Stimulated activated CD4-positive, alpha-beta T cell treated with anti-CD3 and anti-CD28 coated beads, TNF-alpha, amount 100 ng/mL, for 4 hours (primary cell): ENCODE measurements around the gene FA2H.
"Not testable (repeated sequence)": the region's sequence is repeated elsewhere in the genome, so short reads cannot be mapped to it uniquely, and the experiment has no call there.

Source experiments
- DNase-seq, 3 experiments: peaks; one replicate each; pipeline ENCODE4 v3.0.0-alpha.2; 2020; ENCODE audit warnings: low read depth in 3 of 3

FA2H gene

DNA sequence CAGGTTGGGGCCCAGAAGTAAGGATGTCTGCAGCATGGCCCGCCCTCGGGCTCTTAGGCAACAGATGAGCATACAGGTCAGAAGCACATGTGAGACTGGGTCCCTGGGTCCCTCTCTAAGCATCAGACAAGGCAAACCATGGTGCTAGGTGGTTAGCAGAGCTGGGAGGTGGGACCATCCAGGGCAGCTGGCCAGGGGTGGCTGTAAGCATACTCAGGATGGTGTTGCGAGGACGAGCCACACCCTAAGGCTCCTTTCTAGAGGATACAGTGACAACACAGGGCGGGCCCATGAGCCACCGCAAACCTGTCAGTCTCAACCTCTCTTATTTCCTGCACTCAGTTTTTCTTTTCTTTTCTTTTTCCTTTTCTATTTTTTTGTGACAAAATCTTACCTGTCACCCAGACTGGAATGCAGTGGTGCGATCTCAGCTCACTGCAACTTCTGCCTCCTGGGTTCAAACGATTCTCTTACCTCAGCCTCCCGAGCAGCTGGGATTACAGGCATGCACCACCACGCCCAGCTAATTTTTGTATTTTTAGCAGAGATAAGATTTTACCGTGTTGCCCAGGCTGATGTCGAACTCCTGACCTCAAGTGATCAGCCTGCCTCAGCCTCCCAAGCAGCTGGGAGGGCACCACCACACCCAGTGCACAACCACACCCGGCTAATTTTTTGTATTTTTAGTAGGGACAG lies 3.6 kb downstream of the FA2H start:
- DNase-seq = no peak

DNA sequence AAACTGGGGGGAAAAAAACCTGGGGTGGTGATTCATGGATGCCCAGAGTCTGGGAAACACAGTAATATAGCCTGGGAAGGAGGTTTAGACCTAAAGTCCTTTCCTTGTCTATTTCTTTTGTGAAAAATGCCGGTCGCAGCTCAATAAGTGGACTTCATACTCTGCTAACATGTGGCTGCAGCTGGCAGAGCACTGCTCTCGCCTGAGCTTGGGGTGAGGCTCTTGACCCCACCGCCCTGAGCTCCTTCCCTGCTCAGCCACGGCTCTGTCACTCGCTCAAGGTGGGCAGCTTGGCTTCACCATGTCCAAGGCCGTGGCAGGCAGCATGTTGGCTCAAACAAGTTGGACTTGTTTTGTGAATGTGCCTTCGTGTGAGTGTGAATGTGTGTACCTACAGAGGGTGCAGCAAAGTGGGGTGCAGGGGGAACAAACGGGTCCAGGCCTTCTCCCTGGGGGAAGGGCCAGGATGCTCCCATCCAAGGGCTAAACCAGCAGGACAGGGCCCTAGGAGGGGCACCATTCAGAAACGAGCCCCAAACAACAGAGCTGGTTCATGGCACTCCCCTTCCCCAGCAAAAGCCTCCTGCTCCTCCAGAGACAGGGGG lies 4.9 kb downstream of the FA2H start:
- no peak for DNase-seq

DNA sequence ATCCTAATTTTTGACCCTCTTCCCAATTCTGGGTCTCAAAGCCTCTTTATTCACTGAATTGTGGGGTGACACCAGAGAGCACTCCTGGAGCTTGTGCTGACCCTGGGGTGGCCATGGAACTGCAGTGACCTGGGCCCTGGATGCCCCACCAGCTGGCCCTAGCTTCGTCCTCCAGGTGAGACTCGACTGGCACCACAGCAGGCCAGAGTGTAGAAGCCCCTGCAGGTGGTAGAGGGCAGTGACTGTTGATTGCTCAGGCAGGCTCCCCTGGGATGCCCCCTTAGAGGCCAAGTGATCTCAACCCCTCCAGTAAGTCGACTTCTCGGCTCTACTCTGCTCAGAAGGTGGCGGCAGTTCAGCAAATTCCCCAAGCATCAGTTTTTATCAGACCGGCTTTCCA lies 6.4 kb downstream of the FA2H start:
- no peak for DNase-seq

DNA sequence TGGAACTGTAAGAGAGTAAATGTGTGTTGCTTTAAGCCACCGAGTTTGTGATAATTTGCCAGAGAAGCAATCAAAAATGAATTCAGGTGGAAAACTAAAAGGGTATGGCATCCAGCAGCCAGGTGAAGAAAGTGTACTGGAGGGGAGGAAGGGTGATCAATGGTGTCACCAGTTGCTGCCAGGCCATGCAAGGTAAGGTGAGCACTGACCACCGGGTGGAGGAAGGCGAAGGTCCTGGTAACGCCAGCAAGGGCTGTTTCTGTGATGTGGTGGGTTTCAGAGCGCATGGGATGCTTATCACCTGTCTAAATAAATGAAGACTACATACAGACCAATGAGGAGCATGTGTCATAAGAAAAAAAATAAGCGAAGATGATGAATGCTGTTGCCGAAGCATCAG lies 6.9 kb downstream of the FA2H start:
- no peak for DNase-seq

DNA sequence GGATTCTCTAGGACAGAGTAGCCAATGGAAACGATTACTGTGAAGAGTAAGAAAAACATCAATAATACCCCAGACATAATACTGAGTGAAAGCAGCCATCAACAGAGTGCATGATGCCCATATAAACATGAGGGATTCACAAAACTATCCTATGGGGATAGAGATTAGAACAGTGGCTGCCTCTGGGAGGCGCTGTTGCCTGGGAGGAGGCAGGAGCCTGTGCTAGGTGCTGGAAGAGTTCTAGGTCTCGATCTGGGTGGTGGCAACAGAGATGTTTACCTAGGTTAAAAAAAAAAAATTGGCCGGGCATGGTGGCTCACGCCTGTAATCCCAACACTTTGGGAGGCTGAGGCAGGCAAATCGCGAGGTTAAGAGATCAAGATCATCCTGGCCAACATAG lies 7.9 kb downstream of the FA2H start:
- DNase-seq = no peak

DNA sequence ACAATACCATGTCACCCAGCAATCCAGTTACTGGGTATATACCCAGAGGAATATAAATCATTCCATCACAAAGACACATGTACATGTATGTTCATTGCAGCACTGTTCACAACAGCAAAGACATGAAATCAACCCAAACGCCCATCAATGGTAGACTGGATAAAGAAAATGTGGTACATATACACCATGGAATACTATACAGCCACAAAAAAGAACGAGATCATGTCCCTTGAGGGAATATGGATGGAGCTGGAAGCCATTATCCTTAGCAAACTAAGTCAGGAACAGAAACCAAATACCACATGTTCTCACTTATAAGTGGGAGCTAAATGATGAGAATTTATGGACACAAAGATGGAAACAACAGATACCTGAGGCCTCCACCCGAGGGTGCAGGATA lies 10.4 kb downstream of the FA2H start:
- DNase-seq = not testable (repeated sequence)

DNA sequence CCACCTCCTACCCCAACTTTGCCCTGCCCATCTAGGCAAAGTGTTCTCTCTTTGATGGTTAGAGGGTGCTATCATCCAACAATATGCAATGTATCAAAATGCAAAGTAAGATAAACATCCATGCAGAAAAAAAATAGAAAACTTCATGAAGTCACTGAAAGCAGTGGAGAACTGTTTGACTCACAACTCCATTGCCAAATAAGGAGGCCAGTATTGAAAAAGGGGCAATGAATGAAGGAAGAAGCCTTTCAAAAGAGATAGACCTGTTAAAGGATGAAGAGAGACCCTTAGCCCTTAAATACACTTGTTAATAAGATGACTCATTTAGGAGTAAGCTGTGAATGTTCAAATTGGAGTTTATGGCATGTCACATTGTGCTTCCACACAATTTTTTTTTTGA lies 13.0 kb downstream of the FA2H start:
- DNase-seq = no peak

DNA sequence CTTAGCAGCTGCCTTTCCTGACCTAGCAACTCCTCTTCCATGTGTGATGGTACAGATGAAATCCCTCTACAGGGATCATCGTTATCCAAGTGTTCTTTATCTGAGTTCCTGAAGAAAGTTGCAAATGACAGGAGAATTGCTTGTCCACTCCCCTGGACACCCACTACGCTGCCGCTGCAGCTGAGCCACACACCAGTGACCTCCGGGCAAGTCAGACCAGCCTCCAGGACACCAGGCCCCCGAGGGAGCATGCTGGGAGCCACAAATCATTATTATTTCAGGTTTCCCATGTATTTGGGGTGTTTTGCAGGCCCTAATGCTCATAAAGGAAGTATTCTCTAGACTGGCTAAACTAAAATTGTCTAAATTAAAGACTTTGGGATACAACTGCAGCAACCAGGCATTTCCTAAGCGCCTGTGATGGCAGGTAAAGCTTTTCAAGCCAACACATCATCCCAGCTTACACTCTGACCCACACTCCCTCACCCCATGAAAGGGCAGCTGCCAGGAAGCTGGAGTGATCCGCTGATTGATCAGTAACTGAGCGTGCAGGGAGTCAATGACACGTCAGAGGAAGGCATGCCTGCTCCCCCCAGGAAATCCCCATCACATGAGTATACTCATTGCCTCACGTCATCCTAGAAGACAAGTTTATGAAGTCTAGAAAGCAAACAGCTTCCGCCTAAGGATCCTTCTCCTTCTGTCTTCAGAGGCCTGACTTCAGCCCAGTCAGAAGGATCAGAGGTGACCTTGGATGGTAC lies 14.4 kb downstream of the FA2H start:
- DNase-seq = no peak

- DNase-seq = no peak
Measured at GRCh38 chr16:74759564-74759963, 15.1 kb downstream of the FA2H start.

GRCh38 chr16:74758801-74759200 lies 15.8 kb downstream of the FA2H start:
- no peak for DNase-seq

DNA sequence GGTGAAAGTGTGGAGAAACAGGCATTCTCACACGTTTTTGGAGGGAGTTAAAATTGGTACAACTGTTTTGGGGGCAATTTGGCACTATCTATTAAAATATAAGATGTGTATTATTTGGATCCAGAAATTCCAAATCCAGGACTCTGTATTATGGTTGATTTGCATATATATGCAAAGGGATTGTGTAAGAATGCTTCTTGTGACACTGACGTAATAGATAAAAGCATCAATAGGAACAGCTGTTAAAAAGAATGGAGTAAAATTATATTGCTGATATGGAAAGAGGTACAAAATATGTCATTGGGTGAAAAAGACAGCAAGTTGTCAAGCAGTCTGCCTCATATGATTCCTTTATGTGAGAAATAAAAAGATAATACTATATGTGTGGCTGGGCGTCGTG lies 17.3 kb downstream of the FA2H start:
- DNase-seq = no peak

DNA sequence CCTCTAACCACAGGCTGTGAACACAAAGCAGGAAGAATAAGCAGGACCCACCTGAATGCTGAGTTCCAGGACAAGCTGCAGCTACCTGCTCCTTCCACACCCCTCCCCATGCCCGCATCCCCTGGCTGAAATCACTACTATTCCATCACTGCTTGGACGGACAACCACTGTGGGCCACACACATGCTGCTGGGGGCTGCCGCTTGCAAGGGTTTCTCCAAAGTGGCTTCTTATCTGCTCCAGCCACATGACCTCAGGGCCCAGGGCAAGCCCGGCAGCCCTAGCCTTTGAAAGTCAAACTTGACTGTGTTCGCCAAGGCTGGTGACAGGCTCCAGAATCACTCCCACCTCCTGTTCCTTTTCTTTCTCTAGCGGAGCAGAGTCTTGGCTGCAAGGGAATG lies 18.4 kb downstream of the FA2H start:
- DNase-seq = no peak

DNA sequence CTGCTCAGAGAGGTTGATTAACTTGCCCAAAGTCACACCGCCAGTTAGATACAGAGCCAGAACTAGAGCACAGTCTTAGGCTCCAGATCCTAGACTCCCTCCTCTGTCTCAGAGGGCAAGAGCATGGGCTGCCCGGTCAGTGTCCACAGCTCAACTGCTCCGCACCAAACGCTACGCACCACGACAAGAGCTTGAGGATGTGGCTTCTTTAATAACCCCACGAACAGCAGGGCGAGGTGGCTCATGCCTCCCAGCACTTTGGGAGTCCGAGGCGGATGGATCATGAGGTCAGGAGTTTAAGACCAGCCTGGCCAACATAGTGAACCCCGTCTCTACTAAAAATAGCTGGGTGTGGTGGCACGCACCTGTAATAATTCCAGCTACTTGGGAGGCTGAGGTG lies 21.4 kb downstream of the FA2H start:
- no peak for DNase-seq

DNA sequence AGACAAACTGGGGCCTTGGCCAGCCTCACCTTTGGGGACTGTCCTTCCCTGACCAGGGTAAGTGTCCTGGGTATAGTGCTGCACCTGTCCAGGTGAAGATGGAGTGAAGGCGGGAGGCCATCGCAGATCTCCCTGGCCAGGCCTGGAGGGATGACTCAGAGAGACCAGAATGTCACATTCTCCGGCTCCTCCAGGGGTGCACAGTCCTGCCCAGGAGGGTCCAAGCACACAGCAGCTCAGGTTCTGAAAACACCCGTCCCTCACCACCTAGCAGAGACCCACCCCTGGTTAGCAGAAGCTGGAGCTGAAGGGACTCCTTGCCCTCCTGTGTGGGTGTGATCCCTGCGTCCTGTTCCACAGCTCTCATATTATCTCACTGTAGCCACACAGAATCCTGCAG lies 21.9 kb downstream of the FA2H start:
- DNase-seq = no peak

- no peak for DNase-seq
Measured at GRCh38 chr16:74752258-74752657, 22.4 kb downstream of the FA2H start.

GRCh38 chr16:74751658-74752057 lies 23.0 kb downstream of the FA2H start:
- DNase-seq = no peak

- no peak for DNase-seq
Measured at GRCh38 chr16:74749291-74750055, 25.1 kb downstream of the FA2H start.

DNA sequence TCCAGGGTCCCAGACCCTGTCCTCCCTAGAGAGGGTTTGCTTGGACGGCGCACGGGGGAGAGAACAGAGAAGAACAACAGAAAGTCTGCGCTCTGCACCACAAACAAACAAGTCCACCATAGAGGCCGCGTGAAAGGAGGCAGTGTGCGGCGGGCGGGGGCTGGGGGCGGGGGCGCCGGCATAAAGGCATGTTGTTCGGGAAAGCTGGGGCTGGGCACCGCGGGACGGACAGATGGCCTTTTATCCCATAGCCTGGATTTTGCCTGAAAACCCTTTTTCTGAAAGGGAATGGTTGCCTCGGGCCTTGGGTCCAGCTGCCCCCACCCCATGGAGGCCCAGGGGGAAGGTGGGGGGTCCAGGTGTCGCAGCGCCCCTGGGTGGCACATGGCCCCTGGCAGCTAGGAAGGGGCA lies 26.0 kb downstream of the FA2H start:
- no peak for DNase-seq

GRCh38 chr16:74747716-74748615 lies 26.7 kb downstream of the FA2H start:
- no peak for DNase-seq

- DNase-seq = no peak
Measured at GRCh38 chr16:74745926-74746325, 28.7 kb downstream of the FA2H start.

- DNase-seq = no peak
Measured at GRCh38 chr16:74745109-74745615, 29.5 kb downstream of the FA2H start.
